HepG2 (cell line): ENCODE results near the gene AXIN1. TPM values are rescaled to one million over a fixed set of nuclear protein-coding genes. Genes with fewer than 3 reads are reported as not detected.

Experiments used
- CHCHD3 ChIP-seq: sonication (generic); formaldehyde crosslinking; IDR thresholded peaks from 2 replicates; pipeline ENCODE4 v1.8.0; 2022; ENCODE audit warnings: mild to moderate bottlenecking, missing genetic modification reagents, moderate library complexity
- FOXK2 ChIP-seq: fragments of 450-650 bp; IDR thresholded peaks from 2 replicates; pipeline ENCODE4 v1.6.1; 2016
- HES4 ChIP-seq: sonication (generic); formaldehyde crosslinking; IDR thresholded peaks from 2 replicates; pipeline ENCODE4 v1.9.0; 2021; ENCODE audit warnings: mild to moderate bottlenecking, missing genetic modification reagents, borderline replicate concordance
- NR2F2 ChIP-seq: IDR thresholded peaks from 2 replicates; pipeline ENCODE4 v1.6.1; 2012; ENCODE audit warnings: low read depth, inconsistent platforms, borderline replicate concordance
- POLR2AphosphoS5 ChIP-seq: IDR thresholded peaks from 2 replicates; pipeline ENCODE4 v1.6.1; 2012; ENCODE audit warnings: low read depth, low read length
- SIN3A ChIP-seq: IDR thresholded peaks from 2 replicates; pipeline ENCODE4 v1.6.1; 2011; ENCODE audit warnings: low read depth, mild to moderate bottlenecking, control low read depth, low read length, borderline replicate concordance
- SP1 ChIP-seq, 2 experiments: fragments of 450-650 bp in 1 of 2; sonication (generic) in 1 of 2; formaldehyde crosslinking in 1 of 2; IDR thresholded peaks; 2 replicates each; pipeline versions ENCODE4 v1.4.0 to v1.6.1; 2016 to 2020; ENCODE audit warnings: missing genetic modification reagents in 1 of 2
- polyA plus RNA-seq, 8 experiments: library from polyadenylated mRNA; depleted of rRNA in 3 of 8; stranded (reverse) in 7 of 8; unstranded in 1 of 8; fragments of >200 nt; fragmentation: Illumina TruSeq in 4 of 8; extraction: Trizol in 4 of 8; gene quantifications; 2 replicates each; pipeline versions ENCODE4 v1.2.1 to v1.2.3, GENCODE V29; 2011 to 2016; ENCODE audit warnings: low read depth in 4 of 8, missing spikeins in 1 of 8, mixed read lengths in 1 of 8; ENCODE audit not compliant: insufficient read depth in 1 of 8
- total RNA-seq, 5 experiments: library from RNA; depleted of rRNA; stranded (reverse); fragments of >200 nt; fragmentation: Illumina TruSeq; extraction: Trizol; gene quantifications; 2 replicates each; pipeline ENCODE4 v1.2.3, GENCODE V29; 2016; ENCODE audit warnings: low read depth in 1 of 5
- TF ChIP-seq, protein P1 (sequence below): sonication (generic); formaldehyde crosslinking; IDR thresholded peaks from 2 replicates; pipeline ENCODE4 v1.4.0; 2020; ENCODE audit warnings: missing genetic modification reagents
- TF ChIP-seq, protein P2 (sequence below): sonication (generic); formaldehyde crosslinking; IDR thresholded peaks from 2 replicates; pipeline ENCODE4 v1.4.0; 2020; ENCODE audit warnings: missing genetic modification reagents
- TF ChIP-seq, protein P3 (sequence below): sonication (generic); formaldehyde crosslinking; IDR thresholded peaks from 2 replicates; pipeline ENCODE4 v1.4.0; 2020; ENCODE audit warnings: missing genetic modification reagents, borderline replicate concordance

The AXIN1 gene
- total and polyA plus RNA-seq, 2 of the 13 experiments (the other 11 are each of a cell fraction or from before 2014, with no cell fraction given), result 24.0 to 26.0 TPM

DNA sequence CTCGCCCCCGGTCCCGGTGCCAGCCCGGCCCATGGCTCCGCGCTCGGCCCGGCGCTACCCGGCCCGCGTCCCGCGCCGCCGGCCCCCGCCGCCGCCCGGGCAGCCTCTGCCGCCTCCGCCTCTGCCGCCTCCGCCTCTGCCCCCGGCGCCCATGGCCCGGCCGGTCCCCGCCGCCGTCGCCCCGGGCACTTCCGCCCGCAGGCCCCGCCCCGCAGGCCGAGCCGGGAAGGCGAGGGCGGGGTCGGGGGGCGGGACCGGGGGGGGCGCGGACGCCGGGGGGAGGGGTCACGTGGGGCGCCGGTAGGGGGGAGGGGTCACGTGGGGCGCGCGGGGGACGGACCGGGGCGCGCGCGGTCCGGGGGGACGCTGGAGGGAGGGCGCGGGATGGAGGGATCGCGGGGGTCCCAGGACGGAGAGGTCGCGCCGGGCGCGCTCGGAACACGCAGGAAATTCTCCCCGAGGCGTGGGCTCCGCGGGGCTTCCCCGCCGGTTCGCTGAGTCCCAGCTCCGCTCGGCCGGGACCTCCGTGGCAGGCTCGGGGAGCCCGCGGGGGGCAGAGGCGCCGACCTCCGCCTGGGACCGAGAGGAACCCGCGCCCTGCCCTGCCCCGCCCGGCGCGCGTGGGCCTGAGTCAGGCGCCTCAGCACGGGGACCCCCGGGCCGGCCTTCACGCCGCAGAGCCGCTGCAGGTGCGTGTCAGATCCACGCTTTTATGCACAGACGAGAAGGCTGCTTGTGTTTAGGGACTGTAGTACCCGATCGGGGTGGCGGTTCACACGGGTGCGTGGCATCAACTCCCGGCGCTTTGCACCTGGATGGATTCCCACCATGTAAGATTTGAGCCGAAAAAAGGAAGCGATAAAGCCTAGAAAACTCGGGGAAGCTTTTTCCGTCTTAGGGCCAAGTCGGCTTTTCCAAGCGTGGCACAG lies 29.5 kb upstream of the AXIN1 start, which contains the start of gene PGAP6 (continued):
- TF ChIP-seq, protein P1, sequence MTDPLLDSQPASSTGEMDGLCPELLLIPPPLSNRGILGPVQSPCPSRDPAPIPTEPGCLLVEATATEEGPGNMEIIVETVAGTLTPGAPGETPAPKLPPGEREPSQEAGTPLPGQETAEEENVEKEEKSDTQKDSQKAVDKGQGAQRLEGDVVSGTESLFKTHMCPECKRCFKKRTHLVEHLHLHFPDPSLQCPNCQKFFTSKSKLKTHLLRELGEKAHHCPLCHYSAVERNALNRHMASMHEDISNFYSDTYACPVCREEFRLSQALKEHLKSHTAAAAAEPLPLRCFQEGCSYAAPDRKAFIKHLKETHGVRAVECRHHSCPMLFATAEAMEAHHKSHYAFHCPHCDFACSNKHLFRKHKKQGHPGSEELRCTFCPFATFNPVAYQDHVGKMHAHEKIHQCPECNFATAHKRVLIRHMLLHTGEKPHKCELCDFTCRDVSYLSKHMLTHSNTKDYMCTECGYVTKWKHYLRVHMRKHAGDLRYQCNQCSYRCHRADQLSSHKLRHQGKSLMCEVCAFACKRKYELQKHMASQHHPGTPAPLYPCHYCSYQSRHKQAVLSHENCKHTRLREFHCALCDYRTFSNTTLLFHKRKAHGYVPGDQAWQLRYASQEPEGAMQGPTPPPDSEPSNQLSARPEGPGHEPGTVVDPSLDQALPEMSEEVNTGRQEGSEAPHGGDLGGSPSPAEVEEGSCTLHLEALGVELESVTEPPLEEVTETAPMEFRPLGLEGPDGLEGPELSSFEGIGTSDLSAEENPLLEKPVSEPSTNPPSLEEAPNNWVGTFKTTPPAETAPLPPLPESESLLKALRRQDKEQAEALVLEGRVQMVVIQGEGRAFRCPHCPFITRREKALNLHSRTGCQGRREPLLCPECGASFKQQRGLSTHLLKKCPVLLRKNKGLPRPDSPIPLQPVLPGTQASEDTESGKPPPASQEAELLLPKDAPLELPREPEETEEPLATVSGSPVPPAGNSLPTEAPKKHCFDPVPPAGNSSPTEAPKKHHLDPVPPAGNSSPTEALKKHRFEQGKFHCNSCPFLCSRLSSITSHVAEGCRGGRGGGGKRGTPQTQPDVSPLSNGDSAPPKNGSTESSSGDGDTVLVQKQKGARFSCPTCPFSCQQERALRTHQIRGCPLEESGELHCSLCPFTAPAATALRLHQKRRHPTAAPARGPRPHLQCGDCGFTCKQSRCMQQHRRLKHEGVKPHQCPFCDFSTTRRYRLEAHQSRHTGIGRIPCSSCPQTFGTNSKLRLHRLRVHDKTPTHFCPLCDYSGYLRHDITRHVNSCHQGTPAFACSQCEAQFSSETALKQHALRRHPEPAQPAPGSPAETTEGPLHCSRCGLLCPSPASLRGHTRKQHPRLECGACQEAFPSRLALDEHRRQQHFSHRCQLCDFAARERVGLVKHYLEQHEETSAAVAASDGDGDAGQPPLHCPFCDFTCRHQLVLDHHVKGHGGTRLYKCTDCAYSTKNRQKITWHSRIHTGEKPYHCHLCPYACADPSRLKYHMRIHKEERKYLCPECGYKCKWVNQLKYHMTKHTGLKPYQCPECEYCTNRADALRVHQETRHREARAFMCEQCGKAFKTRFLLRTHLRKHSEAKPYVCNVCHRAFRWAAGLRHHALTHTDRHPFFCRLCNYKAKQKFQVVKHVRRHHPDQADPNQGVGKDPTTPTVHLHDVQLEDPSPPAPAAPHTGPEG (CRISPR knock-in tag), result 0 out of 2 replicates have a peak, but pooled peaks have one; percentile 33
- TF ChIP-seq NR2F2 (peak; percentile 22; the same call in 1 of the 2 replicates), SP1 (IDR thresholded peaks at IDR 0.05) (no peak), SP1 (CRISPR knock-in tag; IDR thresholded peaks at IDR 0.05) (0 out of 2 replicates have a peak, but pooled peaks have one; percentile 26), SIN3A (peak; percentile 57; the same call in 1 of the 2 replicates), CHCHD3 (0 out of 2 replicates have a peak, but pooled peaks have one; percentile 31), POLR2AphosphoS5 (peak; percentile 45), HES4 (CRISPR knock-in tag) (peak; percentile 54; the same call in 1 of the 2 replicates), FOXK2 (no peak)
- TF ChIP-seq, protein P2, sequence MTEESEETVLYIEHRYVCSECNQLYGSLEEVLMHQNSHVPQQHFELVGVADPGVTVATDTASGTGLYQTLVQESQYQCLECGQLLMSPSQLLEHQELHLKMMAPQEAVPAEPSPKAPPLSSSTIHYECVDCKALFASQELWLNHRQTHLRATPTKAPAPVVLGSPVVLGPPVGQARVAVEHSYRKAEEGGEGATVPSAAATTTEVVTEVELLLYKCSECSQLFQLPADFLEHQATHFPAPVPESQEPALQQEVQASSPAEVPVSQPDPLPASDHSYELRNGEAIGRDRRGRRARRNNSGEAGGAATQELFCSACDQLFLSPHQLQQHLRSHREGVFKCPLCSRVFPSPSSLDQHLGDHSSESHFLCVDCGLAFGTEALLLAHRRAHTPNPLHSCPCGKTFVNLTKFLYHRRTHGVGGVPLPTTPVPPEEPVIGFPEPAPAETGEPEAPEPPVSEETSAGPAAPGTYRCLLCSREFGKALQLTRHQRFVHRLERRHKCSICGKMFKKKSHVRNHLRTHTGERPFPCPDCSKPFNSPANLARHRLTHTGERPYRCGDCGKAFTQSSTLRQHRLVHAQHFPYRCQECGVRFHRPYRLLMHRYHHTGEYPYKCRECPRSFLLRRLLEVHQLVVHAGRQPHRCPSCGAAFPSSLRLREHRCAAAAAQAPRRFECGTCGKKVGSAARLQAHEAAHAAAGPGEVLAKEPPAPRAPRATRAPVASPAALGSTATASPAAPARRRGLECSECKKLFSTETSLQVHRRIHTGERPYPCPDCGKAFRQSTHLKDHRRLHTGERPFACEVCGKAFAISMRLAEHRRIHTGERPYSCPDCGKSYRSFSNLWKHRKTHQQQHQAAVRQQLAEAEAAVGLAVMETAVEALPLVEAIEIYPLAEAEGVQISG (CRISPR knock-in tag), result peak; percentile 36; the same call in 1 of the 2 replicates
- TF ChIP-seq, protein P3, sequence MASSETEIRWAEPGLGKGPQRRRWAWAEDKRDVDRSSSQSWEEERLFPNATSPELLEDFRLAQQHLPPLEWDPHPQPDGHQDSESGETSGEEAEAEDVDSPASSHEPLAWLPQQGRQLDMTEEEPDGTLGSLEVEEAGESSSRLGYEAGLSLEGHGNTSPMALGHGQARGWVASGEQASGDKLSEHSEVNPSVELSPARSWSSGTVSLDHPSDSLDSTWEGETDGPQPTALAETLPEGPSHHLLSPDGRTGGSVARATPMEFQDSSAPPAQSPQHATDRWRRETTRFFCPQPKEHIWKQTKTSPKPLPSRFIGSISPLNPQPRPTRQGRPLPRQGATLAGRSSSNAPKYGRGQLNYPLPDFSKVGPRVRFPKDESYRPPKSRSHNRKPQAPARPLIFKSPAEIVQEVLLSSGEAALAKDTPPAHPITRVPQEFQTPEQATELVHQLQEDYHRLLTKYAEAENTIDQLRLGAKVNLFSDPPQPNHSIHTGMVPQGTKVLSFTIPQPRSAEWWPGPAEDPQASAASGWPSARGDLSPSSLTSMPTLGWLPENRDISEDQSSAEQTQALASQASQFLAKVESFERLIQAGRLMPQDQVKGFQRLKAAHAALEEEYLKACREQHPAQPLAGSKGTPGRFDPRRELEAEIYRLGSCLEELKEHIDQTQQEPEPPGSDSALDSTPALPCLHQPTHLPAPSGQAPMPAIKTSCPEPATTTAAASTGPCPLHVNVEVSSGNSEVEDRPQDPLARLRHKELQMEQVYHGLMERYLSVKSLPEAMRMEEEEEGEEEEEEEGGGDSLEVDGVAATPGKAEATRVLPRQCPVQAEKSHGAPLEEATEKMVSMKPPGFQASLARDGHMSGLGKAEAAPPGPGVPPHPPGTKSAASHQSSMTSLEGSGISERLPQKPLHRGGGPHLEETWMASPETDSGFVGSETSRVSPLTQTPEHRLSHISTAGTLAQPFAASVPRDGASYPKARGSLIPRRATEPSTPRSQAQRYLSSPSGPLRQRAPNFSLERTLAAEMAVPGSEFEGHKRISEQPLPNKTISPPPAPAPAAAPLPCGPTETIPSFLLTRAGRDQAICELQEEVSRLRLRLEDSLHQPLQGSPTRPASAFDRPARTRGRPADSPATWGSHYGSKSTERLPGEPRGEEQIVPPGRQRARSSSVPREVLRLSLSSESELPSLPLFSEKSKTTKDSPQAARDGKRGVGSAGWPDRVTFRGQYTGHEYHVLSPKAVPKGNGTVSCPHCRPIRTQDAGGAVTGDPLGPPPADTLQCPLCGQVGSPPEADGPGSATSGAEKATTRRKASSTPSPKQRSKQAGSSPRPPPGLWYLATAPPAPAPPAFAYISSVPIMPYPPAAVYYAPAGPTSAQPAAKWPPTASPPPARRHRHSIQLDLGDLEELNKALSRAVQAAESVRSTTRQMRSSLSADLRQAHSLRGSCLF (CRISPR knock-in tag), result no peak
